GM19238 (cell line): Measurements from ENCODE around the gene MVB12B.

ENCODE experiments used
- DNase-seq: peaks from one replicate; pipeline ENCODE4 v3.0.0; 2011; ENCODE audit warnings: low spot score; ENCODE audit not compliant: insufficient read length

MVB12B gene

GRCh38 chr9:126380447-126380846, 53.8 kb downstream of the MVB12B start:
- DNase-seq, result no peak

GRCh38 chr9:126381195-126381594, 54.6 kb downstream of the MVB12B start:
- DNase-seq, result no peak

- no peak for DNase-seq
Measured at GRCh38 chr9:126383406-126384046, 56.9 kb downstream of the MVB12B start.

GRCh38 chr9:126384926-126385325, 58.3 kb downstream of the MVB12B start:
- DNase-seq, result no peak

DNA sequence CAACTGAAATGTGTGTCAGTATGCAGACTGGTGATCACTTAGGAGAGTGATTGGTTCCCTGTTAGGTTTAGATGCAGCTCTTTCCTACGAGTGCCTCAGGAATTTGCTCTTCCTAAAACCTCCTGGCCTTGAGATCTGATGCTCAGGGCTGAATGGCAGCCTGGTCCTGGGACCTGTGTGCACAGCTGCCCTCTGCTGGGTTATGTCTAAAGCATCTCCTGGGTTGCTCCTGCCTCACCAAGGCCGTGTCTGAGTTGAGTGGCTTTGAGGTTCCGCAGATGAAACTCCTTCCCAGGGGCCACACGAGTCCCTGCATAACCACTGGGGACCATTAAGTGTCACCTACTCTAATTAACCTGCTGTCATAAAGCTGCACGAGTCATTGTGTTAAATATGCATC, 59.5 kb downstream of the MVB12B start:
- no peak for DNase-seq

- DNase-seq, result no peak
Measured at GRCh38 chr9:126386776-126387175, 60.1 kb downstream of the MVB12B start.

DNA sequence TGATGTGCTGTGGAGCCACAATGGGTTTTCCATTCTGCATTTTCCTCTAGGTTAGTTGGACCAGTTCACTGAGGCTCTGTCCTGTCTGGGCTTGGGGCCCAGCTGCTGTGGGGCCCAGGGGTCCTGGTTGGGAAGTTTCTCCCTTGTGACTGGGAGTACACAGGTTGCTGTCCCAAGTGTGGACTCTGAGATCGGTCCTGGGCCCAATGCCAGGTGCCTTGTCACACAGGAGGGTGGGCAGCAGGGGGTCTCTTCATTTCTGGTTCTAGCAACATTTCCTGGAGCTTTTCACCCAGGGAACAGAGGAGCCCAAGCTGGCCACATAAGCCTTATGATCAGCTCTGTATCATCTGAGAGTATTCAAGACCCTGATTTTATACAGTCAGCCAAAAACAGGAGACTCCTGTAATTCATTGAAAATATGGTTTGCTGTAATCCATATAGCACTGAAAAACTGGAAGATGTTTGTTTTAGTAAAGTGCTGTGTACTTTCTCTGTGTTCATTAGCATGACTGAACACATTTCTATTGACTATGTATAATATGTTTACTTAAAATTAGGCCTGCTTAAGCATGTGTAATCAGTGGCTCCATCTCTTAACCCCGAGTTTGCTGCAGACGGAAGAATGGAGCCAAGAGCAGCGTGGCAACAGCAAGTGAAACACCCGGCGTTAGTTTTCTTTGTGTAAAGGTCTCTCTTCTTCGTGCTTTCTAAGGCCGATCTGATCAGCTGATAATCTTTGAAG, 62.5 kb downstream of the MVB12B start:
- no peak for DNase-seq

GRCh38 chr9:126389992-126390391, 63.4 kb downstream of the MVB12B start:
- no peak for DNase-seq

GRCh38 chr9:126390923-126391322, 64.3 kb downstream of the MVB12B start:
- DNase-seq, result no peak

GRCh38 chr9:126391713-126392661, 65.4 kb downstream of the MVB12B start:
- DNase-seq, result no peak

GRCh38 chr9:126392662-126393371, 66.2 kb downstream of the MVB12B start:
- no peak for DNase-seq

DNA sequence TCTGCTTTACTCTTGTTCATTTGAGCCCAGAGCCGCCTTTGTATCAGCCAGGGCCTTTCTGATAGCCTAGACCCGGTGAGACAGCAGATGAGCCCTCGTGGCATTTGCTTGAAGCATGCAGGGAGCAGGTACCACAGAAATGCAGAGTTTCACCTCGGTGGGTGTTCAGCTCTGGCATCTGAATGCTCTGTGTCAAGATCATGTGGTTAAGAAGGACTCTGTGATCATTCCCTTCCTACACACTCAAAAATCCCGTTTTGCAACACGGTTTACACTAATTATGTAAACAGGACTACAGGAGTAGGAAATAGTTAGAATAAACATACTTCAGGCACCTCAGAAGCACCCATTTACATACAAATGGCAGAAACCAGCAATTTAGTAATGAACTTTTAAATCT, 67.2 kb downstream of the MVB12B start:
- no peak for DNase-seq

- no peak for DNase-seq
Measured at GRCh38 chr9:126394802-126395201, 68.2 kb downstream of the MVB12B start.

GRCh38 chr9:126395439-126396212, 69.0 kb downstream of the MVB12B start:
- no peak for DNase-seq

- peak; percentile 61 for DNase-seq
Measured at GRCh38 chr9:126397056-126397455, 70.4 kb downstream of the MVB12B start.

GRCh38 chr9:126398403-126399058, 71.9 kb downstream of the MVB12B start:
- DNase-seq, result peak; percentile 56

GRCh38 chr9:126399251-126399650, 72.6 kb downstream of the MVB12B start:
- DNase-seq, result no peak

- DNase-seq, result no peak
Measured at GRCh38 chr9:126399789-126400188, 73.2 kb downstream of the MVB12B start.

DNA sequence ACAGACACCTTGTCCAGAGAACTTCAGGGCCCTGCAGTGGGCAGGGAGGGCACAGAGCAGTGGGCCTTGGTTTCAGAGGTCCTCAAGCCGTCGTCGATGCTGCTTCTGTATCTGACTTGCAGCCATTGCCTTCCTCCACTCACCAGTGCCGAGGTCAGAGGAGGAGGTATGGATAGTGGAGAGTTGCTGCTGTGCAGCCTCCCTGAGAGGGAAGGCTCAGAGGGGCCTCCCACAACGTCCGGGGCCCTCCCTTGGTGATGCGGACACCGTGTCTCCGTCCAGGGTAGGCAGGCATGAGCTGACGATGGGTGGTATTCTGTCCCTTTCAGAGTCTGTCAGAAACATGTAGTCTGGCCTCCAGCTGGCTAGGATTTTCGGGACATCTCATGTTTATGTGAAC, 73.9 kb downstream of the MVB12B start:
- no peak for DNase-seq

- no peak for DNase-seq
Measured at GRCh38 chr9:126401107-126401506, 74.5 kb downstream of the MVB12B start.
